ENCODE measurements around the gene SPNS2. TPM values are rescaled to one million over a fixed set of nuclear protein-coding genes. Genes with fewer than 3 reads are reported as not detected.

The SPNS2 gene
- total RNA-seq, 6 donors from 2014 or later = 41.8 to 89.1 (median 55.2) TPM

- TF ChIP-seq EP300 (IDR thresholded peaks at IDR 0.05) (peak in 3 of 4 donors; percentile 56 to 86 (median 63)), POLR2AphosphoS5 (IDR thresholded peaks at IDR 0.05) (peak; percentile 51 to 82), POLR2A (IDR thresholded peaks at IDR 0.05) (peak in 1 of 4 donors; percentile 1)
- TF ChIP-seq, protein P1, sequence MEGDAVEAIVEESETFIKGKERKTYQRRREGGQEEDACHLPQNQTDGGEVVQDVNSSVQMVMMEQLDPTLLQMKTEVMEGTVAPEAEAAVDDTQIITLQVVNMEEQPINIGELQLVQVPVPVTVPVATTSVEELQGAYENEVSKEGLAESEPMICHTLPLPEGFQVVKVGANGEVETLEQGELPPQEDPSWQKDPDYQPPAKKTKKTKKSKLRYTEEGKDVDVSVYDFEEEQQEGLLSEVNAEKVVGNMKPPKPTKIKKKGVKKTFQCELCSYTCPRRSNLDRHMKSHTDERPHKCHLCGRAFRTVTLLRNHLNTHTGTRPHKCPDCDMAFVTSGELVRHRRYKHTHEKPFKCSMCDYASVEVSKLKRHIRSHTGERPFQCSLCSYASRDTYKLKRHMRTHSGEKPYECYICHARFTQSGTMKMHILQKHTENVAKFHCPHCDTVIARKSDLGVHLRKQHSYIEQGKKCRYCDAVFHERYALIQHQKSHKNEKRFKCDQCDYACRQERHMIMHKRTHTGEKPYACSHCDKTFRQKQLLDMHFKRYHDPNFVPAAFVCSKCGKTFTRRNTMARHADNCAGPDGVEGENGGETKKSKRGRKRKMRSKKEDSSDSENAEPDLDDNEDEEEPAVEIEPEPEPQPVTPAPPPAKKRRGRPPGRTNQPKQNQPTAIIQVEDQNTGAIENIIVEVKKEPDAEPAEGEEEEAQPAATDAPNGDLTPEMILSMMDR (IDR thresholded peaks at IDR 0.05) = no peak
- H3K27me3 ChIP-seq = no peaks in the 10 kb centered on the region
- DNase-seq = peak in 1 of 2 donors; percentile 83
- no peak overlapping the region for H3K4me3 ChIP-seq
- H3K36me3 ChIP-seq = peaks cover 7 to 56% (median 29%) of the 10 kb centered on the region in 4 donors
- H3K4me1 ChIP-seq = peaks cover 77 to 98% (median 95%) of the 10 kb centered on the region in 4 donors
- peak in 1 of 2 donors; percentile 48 for ATAC-seq (ENCODE audit: low FRiP score in 2 of 2)
- H3K27ac ChIP-seq = peak overlapping the region; percentile 84 to 91 (median 88)
- WGBS, 2 donors = 36 to 51% methylated on average over 15 to 16 of the region's 18 CpGs
- no peaks in the 10 kb centered on the region for H3K9me3 ChIP-seq
Measured at GRCh38 chr17:4536742-4537411, 38.2 kb downstream of the SPNS2 start.

- H3K4me3 ChIP-seq = no peak overlapping the region
- no peak for ATAC-seq (ENCODE audit: low FRiP score in 2 of 2)
- DNase-seq = peak in 1 of 2 donors; percentile 64
- 85 to 88% methylated on average over 8 to 15 of the region's 19 CpGs for WGBS, 2 donors
- H3K36me3 ChIP-seq = peaks cover 11 to 58% (median 35%) of the 10 kb centered on the region in 4 donors
- no peak for TF ChIP-seq POLR2AphosphoS5 (IDR thresholded peaks at IDR 0.05)
- TF ChIP-seq EP300 (IDR thresholded peaks at IDR 0.05) = no peak
- TF ChIP-seq, protein P1 (IDR thresholded peaks at IDR 0.05) = no peak
- TF ChIP-seq POLR2A (IDR thresholded peaks at IDR 0.05) = no peak
- no peaks in the 10 kb centered on the region for H3K27me3 ChIP-seq
- H3K9me3 ChIP-seq = no peaks in the 10 kb centered on the region
- H3K4me1 ChIP-seq = peaks cover 72 to 96% (median 89%) of the 10 kb centered on the region in 4 donors
- peak overlapping the region; percentile 69 to 91 (median 87) for H3K27ac ChIP-seq
Measured at GRCh38 chr17:4537451-4538235, 39.0 kb downstream of the SPNS2 start.

- Histone ChIP-seq H3K4me3 (peak overlapping the region in 1 of 4 donors; percentile 1), H3K36me3 (peaks cover 11 to 58% (median 37%) of the 10 kb centered on the region in 4 donors), H3K27me3 (no peaks in the 10 kb centered on the region), H3K27ac (peak overlapping the region; percentile 69 to 91 (median 87)), H3K9me3 (no peaks in the 10 kb centered on the region), H3K4me1 (peaks cover 69 to 88% (median 82%) of the 10 kb centered on the region in 4 donors)
- TF ChIP-seq, protein P1 (IDR thresholded peaks at IDR 0.05) = no peak
- TF ChIP-seq POLR2A (IDR thresholded peaks at IDR 0.05) (no peak), POLR2AphosphoS5 (IDR thresholded peaks at IDR 0.05) (no peak), EP300 (IDR thresholded peaks at IDR 0.05) (no peak)
- 60 to 74% methylated on average over 6 to 10 of the region's 13 CpGs for WGBS, 2 donors
- ATAC-seq (ENCODE audit: low FRiP score in 2 of 2) (no peak), DNase-seq (peak in 1 of 2 donors; percentile 47)
Measured at GRCh38 chr17:4538236-4539002, 39.7 kb downstream of the SPNS2 start.

DNA sequence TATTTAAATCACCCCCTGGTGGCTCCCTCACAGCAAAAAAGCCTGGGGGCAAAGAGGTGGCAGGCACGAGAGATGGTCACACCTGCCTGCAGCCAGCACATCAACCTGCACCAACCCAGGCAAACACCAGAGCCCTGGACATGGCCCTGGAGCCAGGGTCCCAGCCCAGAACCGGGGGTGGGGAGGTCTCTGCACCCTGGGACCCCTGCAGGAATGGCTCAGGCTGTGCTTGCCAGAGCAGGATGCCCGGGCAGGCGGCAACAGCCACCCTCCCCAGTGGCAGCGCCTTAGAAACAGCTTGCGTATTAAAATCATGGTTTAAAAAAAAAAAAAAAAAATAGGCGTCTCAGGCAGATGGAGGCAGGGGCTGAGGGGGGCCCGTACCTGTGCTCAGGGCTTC, 40.3 kb downstream of the SPNS2 start:
- Histone ChIP-seq H3K27ac (peak overlapping the region in 3 of 4 donors; percentile 69 to 91 (median 90)), H3K27me3 (no peaks in the 10 kb centered on the region), H3K9me3 (no peaks in the 10 kb centered on the region), H3K4me1 (peaks cover 63 to 82% (median 76%) of the 10 kb centered on the region in 4 donors), H3K4me3 (peak overlapping the region in 1 of 4 donors; percentile 1), H3K36me3 (peaks cover 11 to 61% (median 43%) of the 10 kb centered on the region in 4 donors)
- ATAC-seq (ENCODE audit: low FRiP score in 2 of 2) (no peak), DNase-seq (peak in 1 of 2 donors; percentile 52)
- no peak for TF ChIP-seq POLR2AphosphoS5 (IDR thresholded peaks at IDR 0.05)
- no peak for TF ChIP-seq EP300 (IDR thresholded peaks at IDR 0.05)
- 70 to 79% methylated on average over 7 to 8 of the region's 8 CpGs for WGBS, 2 donors

Data from upper lobe of left lung (tissue), 6 donors.